Kidney epithelial cell (primary cell): ENCODE results near the gene SMTNL1. TPM values are rescaled to one million over a fixed set of nuclear protein-coding genes. Genes with fewer than 3 reads are reported as not detected.

Source experiments
- DNase-seq: peaks from one replicate; pipeline ENCODE4 v3.0.0-alpha.2; 2010; ENCODE audit warnings: low read depth
- H3K27me3 ChIP-seq: 2 replicates; pipeline ENCODE4 v1.6.0; 2011; ENCODE audit warnings: low read length; ENCODE audit not compliant: control insufficient read depth, insufficient read depth
- H3K36me3 ChIP-seq: 2 replicates; pipeline ENCODE4 v1.5.1; 2011; ENCODE audit warnings: low read length; ENCODE audit not compliant: control insufficient read depth, insufficient read depth
- H3K4me3 ChIP-seq: 2 replicates; pipeline ENCODE4 v1.5.1; 2011; ENCODE audit warnings: low read depth, mild to moderate bottlenecking, control low read depth, low read length
- CTCF ChIP-seq: IDR thresholded peaks from 2 replicates; pipeline ENCODE4 v1.5.1; 2011; ENCODE audit warnings: mild to moderate bottlenecking, moderate library complexity, low read length, control low read depth, inconsistent platforms; ENCODE audit not compliant: insufficient read depth, poor library complexity, severe bottlenecking
- total RNA-seq: library from RNA; depleted of rRNA; stranded (reverse); fragments of >200 nt; gene quantifications from 2 replicates; pipeline ENCODE4 v1.2.3, GENCODE V29; 2015

The SMTNL1 gene
- total RNA-seq, 1 donor from 2014 or later = not detected

- DNase-seq = no peak
- no peak overlapping the region for H3K4me3 ChIP-seq
- H3K36me3 ChIP-seq = no peaks in the 10 kb centered on the region
- no peak for TF ChIP-seq CTCF
- H3K27me3 ChIP-seq = no peaks in the 10 kb centered on the region
These were observed 16.3 kb upstream of the SMTNL1 start for GRCh38 chr11:57521116-57521515.

- no peak for DNase-seq
- H3K36me3 ChIP-seq = no peaks in the 10 kb centered on the region
- no peaks in the 10 kb centered on the region for H3K27me3 ChIP-seq
- H3K4me3 ChIP-seq = no peak overlapping the region
- no peak for TF ChIP-seq CTCF
These were observed 14.0 kb upstream of the SMTNL1 start for GRCh38 chr11:57523419-57523818.

- Histone ChIP-seq H3K4me3 (no peak overlapping the region), H3K27me3 (no peaks in the 10 kb centered on the region), H3K36me3 (peaks cover 1% of the 10 kb centered on the region)
- no peak for DNase-seq
- peak; percentile 91 for TF ChIP-seq CTCF
These were observed 10.3 kb upstream of the SMTNL1 start for GRCh38 chr11:57527056-57527631.

- no peak for TF ChIP-seq CTCF
- Histone ChIP-seq H3K4me3 (no peak overlapping the region), H3K36me3 (peaks cover 1% of the 10 kb centered on the region), H3K27me3 (no peaks in the 10 kb centered on the region)
- DNase-seq = no peak
These were observed 8.4 kb upstream of the SMTNL1 start for GRCh38 chr11:57529012-57529411.

- no peak for TF ChIP-seq CTCF
- no peaks in the 10 kb centered on the region for H3K27me3 ChIP-seq
- peak overlapping the region; percentile 71 for H3K4me3 ChIP-seq
- DNase-seq = no peak
- H3K36me3 ChIP-seq = peaks cover 1% of the 10 kb centered on the region
These were observed 7.2 kb upstream of the SMTNL1 start for GRCh38 chr11:57530215-57530595.
